ENCODE measurements around the gene LGR6. TPM values are rescaled to one million over a fixed set of nuclear protein-coding genes. Genes with fewer than 3 reads are reported as not detected.

LGR6 gene
- polyA plus RNA-seq, 1 donor from 2014 or later: not detected

DNA sequence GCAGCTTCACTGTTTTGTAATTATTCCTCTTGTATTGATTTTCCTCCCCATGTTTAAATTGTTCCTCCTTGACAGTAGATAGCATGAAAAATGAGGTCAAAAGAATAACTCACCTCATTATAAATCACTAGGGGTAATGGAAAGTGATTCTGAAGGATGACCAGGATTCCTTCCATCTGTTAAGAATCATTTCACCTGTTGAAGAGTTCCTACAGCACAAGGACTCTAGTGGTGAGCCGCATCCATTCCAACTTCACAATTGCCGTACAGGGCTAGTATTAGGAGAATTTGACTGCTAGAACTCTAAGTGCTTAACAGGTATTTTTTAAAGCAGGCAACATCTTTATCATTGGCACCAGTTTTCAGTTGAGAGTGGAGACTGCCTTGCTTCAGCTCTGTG, 168.6 kb downstream of the LGR6 start:
- H3K36me3 ChIP-seq (ENCODE audit: insufficient read depth, low read length): no peaks in the 10 kb centered on the region
- no peaks in the 10 kb centered on the region for H3K9me2 ChIP-seq (ENCODE audit: insufficient read depth, low read length)
- H3K4me3 ChIP-seq (ENCODE audit: low read length): no peak overlapping the region
- no peak overlapping the region for H2AFZ ChIP-seq (ENCODE audit: low read depth, low read length)
- H4K20me1 ChIP-seq (ENCODE audit: insufficient read depth): no peaks in the 10 kb centered on the region
- H3K79me2 ChIP-seq (replicated peaks; ENCODE audit: insufficient read depth, low read length): no peaks in the 10 kb centered on the region
- no peak overlapping the region for H3K9ac ChIP-seq (ENCODE audit: low read length)
- H3F3A ChIP-seq (ENCODE audit: insufficient read depth, low read length, poor library complexity, severe bottlenecking): no peaks in the 10 kb centered on the region
- no peaks in the 10 kb centered on the region for H3K9me3 ChIP-seq (ENCODE audit: low read length)
- no peak overlapping the region for H3K27ac ChIP-seq (ENCODE audit: low read length)
- no peaks in the 10 kb centered on the region for H3K27me3 ChIP-seq (ENCODE audit: insufficient read depth, low read depth, low read length)
- TF ChIP-seq RAD21 (conservative IDR thresholded peaks at IDR 0.05) (no peak), TAF1 (IDR thresholded peaks at IDR 0.05; ENCODE audit: low read depth) (no peak), POLR2AphosphoS5 (IDR thresholded peaks at IDR 0.05) (no peak), CTCF (IDR thresholded peaks at IDR 0.05; ENCODE audit: poor library complexity, severe bottlenecking) (no peak), EZH2 (IDR thresholded peaks at IDR 0.05; ENCODE audit: borderline replicate concordance, insufficient read depth, low read length, poor library complexity, severe bottlenecking) (no peak)
- H3K4me2 ChIP-seq (ENCODE audit: low read length): no peak overlapping the region

DNA sequence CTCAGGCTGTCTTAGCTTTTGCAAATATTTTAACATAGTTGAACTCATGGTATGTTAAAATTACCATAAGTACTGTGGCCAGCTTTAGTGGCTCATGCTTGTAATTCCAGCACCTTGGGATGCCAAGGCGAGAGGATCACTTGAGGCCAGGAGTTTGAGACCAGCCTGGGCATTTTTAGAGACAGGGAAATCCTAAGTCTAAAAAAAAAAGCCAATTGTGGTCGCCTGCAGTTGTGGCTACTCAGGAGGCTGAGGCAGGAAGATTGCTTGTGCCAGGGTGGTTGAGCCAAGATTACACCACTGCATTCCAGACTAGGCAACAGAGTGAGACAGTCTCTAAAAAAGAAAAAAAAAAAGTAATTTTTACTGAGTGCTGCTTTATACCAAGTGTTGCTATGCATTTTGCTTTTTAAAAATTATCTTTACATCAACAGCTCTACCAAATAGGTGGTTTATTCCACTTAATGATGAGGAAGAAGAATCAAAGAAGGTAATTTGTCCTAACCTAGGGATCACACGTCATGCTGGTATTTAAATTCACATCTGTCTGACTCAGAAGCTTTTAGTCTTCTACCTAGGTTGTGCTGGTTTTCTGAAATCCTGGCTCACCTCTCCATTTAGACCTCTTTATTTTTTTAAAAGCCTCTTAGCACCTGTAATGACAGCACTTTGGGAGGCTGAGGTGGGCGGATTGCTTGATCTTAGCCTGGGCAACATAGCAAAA, 171.7 kb downstream of the LGR6 start:
- no peak overlapping the region for H3K27ac ChIP-seq (ENCODE audit: low read length)

More for the DNA sequence above, 171.7 kb downstream of the LGR6 start:
- no peak overlapping the region for H3K4me3 ChIP-seq (ENCODE audit: low read length)
- no peak overlapping the region for H3K9ac ChIP-seq (ENCODE audit: low read length)
- no peak overlapping the region for H3K4me2 ChIP-seq (ENCODE audit: low read length)
- H3K9me3 ChIP-seq (ENCODE audit: low read length): no peaks in the 10 kb centered on the region
- H3K27me3 ChIP-seq (ENCODE audit: insufficient read depth, low read depth, low read length): no peaks in the 10 kb centered on the region
- no peaks in the 10 kb centered on the region for H3K79me2 ChIP-seq (replicated peaks; ENCODE audit: insufficient read depth, low read length)
- H3K9me2 ChIP-seq (ENCODE audit: insufficient read depth, low read length): no peaks in the 10 kb centered on the region
- no peaks in the 10 kb centered on the region for H3F3A ChIP-seq (ENCODE audit: insufficient read depth, low read length, poor library complexity, severe bottlenecking)
- TF ChIP-seq MXI1 (conservative IDR thresholded peaks at IDR 0.05; ENCODE audit: poor library complexity, severe bottlenecking) (no peak), EZH2 (IDR thresholded peaks at IDR 0.05; ENCODE audit: borderline replicate concordance, insufficient read depth, low read length, poor library complexity, severe bottlenecking) (no peak), SMC3 (conservative IDR thresholded peaks at IDR 0.05; ENCODE audit: poor library complexity) (no peak), REST (IDR thresholded peaks at IDR 0.05; ENCODE audit: borderline replicate concordance) (no peak), RAD21 (conservative IDR thresholded peaks at IDR 0.05) (no peak), TAF1 (IDR thresholded peaks at IDR 0.05; ENCODE audit: low read depth) (no peak), CTCF (IDR thresholded peaks at IDR 0.05; ENCODE audit: poor library complexity, severe bottlenecking) (no peak), EP300 (conservative IDR thresholded peaks at IDR 0.05; ENCODE audit: poor library complexity, severe bottlenecking) (no peak)
- H2AFZ ChIP-seq (ENCODE audit: low read depth, low read length): no peak overlapping the region
- H4K20me1 ChIP-seq (ENCODE audit: insufficient read depth): no peaks in the 10 kb centered on the region
- H3K36me3 ChIP-seq (ENCODE audit: insufficient read depth, low read length): no peaks in the 10 kb centered on the region
